Stimulated activated CD4-positive, alpha-beta T cell treated with anti-CD3 and anti-CD28 coated beads, Interleukin-2, amount 100 ng/mL, for 24 hours (primary cell): ENCODE results near the gene ZBTB12.
"Not testable (repeated sequence)": the region's sequence is repeated elsewhere in the genome, so short reads cannot be mapped to it uniquely, and the experiment has no call there.

Experiments used
- DNase-seq, 2 donors: peaks; one replicate each; pipeline ENCODE4 v3.0.0-alpha.2; 2020

ZBTB12 gene

DNA sequence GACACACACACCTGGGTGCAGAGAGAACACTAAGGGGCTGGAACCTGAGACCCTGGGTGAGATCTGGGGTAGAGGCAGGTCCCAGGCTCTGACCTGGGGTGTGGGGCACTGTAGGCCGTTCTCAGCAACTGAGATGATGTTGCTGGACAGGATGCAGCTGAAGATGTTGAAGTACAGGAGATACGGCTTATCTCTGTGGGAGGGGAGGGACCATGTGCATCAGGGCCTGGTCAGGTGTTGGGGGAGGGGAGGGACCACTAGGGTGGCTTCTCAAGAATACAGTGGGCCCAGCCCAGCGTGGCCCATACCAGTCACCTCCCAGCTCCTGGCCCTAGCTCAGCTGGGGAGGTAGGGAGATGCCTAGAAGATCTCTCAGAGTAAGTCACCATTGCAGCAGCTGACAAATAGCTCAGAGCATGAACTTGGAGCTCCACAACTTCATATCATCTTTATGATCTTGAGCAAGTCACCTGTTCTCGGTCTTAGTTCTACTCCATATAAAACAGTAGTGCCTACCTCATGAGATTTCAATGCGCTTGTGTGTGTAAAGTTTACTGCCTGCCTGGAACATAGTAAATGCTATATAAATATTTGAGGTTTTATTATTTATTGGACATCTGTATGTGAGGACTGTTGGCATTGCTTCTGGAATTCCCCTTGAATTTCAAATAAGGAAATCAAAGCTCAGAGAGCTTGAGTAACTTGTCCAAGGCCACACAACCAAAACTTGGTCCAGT lies 26.9 kb downstream of the ZBTB12 start:
- no peak for DNase-seq

DNA sequence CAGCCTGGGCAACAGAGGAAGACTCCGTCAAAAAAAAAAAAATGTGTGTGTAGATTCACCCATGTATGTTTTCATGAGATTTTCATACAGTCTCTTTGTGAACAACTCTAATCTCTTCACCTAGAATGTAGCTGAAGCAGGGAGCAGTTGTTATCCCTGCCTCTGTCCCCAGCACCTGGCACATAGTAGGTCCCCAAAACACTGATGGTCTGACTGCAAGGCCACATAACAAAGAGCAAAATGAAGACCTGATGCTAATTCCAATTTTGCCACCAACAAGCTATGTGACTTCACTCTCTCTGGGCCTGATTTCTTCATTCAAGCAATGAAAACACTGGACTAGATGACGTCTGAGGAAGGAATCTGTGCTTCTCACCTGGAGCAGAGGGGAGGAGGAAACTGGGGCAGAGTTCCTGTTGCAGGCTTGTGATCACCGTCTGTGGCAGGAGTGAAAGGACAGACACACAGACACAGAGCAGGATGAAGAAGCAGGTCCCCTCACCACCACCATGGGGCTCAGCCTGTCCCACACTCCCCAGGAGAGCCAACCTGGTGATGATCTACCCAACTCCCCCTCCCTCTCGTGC lies 27.7 kb downstream of the ZBTB12 start:
- DNase-seq: no peak

- no peak for DNase-seq
These were observed 30.7 kb downstream of the ZBTB12 start for GRCh38 chr6:31871046-31871659.

DNA sequence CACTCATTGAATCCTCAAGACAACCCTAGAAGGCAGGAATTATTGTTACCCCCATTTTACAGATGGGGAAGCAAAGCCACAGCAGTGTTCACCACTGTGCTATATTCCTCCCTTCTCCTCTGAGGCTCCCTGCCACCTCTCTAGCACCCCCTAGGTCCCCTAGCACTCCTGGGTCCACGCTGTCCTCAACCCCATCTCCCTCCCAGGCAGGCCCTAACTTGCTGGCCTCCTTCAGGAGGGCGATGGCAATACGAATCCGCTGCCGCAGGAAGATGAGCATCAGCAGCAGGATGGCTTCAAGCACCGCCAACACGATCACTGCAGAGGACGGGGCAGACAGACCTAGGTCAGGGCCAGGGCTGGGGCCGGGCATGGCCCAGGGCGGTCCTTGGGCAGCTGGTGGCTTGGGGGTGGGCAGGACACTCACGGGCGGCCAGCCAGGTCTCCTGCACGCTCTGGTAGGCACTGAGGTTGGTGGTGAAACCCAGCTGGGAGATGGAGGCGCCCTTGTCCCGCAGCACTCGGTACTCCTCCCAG lies 31.4 kb downstream of the ZBTB12 start:
- DNase-seq: no peak

- no peak for DNase-seq
These were observed 32.5 kb downstream of the ZBTB12 start for GRCh38 chr6:31869343-31869742.

- not testable (repeated sequence) for DNase-seq
These were observed 33.3 kb downstream of the ZBTB12 start for GRCh38 chr6:31868658-31868971.

DNA sequence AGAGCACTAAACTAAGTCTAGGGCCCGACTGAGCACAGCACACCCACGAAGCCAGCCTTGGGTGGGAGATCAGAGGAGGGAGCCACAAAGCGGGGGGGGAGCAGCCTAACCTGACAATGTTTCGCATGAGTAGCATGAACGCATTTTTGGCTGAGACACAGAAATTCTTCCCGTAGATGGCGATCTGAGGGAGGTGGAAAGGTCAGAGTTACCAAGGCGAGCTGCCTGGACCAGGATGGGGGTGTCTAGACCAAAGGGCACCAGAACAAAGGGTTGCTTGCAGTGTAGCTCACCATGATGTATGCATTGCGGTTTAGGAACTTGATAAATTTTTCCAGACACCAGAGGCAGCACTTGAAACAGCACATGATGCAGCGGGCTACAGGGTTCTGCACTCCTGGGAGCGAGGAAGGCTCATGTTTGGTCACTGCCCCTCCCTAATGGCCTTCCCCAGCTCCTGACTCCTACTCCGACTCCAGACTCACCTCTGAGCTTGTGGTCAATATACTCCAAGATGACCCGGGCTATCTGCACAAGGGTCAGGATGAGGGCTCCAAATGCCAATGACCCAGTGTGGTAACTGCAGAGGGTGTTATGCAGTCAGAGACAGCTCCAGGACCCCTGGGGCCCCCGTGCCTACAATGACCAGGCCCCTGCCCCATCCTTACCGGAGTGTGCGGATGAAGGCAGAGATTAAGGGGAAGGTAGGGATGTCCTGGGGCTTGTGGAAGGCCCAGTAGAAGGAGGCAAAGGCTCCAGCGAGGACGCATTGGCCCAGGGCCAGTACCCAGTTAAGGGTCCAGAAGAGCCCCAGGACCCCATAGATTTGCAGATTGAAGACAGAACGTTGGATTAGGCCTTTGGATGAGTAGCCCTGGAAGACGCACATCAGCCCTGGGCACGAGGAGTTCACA lies 36.4 kb downstream of the ZBTB12 start:
- no peak for DNase-seq

DNA sequence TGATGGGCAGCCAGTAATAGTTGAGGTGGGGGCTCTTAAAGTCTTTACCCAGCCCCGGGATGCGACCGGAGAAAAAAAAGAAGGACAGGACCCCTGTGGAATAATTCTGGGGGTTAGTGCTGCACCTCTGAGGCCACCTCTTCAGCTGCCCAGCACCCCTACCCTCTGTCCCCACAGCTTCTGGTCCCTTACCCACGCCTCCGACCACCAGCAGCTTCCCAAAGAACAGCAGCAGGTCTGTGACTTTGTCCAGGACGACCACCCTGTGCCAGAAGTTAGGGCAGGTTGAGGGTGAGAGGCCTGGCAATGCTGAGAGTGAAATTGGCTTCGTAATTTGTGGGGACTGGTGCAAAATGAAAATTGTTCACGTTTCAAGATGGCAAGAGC lies 37.1 kb downstream of the ZBTB12 start:
- DNase-seq: no peak

DNA sequence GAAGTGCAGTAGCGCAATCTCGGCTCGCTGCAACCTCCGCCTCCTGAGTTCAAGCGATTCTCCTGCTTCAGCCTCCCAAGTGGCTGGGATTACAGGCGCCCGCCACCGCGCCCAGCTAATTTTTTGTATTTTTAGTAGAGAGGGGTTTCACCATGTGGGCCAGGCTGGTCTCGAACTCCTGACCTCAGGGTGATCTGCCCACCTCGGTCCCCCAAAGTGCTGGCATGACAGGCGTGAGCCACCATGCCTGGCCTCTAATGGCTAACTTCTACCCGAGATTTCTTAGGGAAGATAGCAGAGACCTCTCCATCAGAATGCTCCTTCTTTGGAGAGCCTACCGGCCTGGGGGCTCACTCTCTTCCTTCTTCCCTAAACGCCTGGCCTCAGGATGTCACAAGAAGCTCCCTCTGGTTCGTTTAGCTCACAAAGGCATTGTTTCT lies 37.7 kb downstream of the ZBTB12 start:
- DNase-seq: peak in 1 of 2 donors; percentile 40

DNA sequence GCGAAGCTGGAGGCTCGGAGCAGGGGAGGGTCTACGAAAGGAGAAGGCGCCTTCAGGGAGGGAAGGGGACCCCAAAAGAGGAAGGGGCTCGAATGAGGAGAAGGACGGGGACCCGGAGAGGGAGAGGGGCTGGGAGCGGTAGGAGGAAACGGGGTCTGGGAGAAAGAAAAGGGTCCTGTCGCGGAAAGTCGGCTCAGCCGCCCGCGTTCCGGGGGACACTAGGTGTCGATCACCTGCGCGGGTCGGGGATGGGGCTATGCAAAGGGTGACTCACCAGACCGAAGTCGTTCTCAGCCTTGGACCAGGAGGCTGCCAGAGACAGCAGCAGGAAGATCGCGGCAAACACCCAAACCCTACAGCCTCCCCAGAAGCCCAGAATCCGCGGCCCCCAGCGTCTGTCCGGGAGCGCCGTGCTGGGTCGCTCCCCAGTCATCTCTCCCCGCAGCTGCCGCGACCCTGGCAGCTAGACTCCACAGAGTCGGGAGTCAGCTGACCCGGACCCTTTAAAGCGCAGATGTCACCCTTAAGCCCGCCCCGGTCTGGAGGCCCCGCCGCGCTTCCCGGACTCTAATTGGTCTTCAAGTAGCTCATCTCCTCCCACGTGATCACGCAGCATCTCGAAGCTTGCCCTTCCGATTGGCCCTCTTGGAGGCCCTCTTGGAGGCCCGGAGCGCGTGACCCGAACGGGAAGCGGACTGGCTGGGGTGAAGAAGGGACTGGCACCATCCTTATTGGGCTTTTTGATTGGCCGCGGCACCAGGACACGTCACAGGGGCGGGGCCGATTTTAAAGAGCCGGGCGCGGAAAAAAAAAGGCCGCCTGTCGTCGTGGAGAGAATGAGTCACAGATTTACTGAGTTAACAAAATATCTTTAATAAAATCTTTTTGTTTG lies 39.3 kb downstream of the ZBTB12 start, which contains the start of gene NEU1:
Gene NEU1 (minus strand): TSS at position 478 of the 892 bp plus-strand sequence. CDS start 45 bp downstream, at position 433.
- peak; percentile 98 to 99 for DNase-seq

DNA sequence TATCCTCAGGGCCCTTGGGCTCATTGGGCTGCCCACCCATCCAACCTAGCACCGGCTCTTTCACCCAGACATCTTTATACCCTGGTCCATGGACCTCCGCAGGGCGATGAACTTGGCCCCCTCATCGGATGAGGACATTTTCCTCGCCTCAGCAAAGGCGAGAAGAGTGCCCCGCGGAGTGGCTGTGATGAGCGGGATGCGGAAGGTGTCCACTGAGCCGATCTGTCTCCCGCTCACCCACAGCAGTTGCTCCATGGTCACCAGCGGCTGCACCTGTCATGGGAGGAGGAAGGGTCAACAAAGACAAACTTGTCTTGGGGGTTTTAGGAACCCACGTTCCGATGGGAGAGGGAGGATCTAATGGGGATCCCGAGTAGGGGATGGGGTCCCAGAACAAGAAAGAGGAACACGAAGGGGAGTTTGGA lies 40.0 kb downstream of the ZBTB12 start:
- DNase-seq: no peak

GRCh38 chr6:31861150-31861549 lies 40.7 kb downstream of the ZBTB12 start:
- no peak for DNase-seq

DNA sequence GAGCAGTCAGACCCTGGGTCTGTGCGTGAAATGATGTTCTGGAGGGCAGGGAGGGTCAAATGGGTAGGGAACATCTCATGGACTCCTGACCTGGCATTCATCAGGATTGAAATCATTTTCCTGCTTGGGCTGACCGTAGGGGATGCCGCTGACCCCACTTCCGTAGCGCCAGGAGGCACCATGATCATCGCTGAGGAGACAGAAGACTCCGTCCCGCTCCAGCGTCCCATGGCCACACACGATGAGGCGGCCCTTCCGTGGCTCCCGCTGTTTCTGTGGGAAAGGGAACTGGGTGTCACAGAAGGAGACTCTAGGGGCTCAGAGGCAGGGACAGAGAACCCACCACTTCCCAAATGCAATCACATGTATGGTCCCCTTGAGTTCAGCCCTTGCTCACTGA lies 41.5 kb downstream of the ZBTB12 start:
- no peak for DNase-seq

DNA sequence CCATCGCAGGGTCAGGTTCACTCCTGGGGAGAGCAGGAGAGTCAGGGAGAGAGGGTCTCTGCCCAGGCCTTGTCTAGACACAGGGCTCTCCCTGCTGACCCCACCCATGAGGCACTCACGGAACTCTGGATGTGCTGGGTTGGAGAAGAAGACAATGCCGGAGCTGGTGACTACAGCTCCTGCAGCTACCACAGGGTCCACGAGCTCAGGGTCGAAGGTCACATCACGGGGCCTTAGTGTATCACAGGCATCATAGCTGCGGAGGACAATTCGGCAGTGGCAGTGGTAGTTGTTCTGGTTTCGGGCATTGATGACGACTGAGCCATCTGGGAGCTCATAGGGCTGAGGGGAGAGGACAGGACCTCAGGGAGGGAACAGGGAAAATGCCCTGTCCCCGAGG lies 42.0 kb downstream of the ZBTB12 start:
- no peak for DNase-seq

GRCh38 chr6:31858707-31859106 lies 43.2 kb downstream of the ZBTB12 start:
- DNase-seq: no peak

DNA sequence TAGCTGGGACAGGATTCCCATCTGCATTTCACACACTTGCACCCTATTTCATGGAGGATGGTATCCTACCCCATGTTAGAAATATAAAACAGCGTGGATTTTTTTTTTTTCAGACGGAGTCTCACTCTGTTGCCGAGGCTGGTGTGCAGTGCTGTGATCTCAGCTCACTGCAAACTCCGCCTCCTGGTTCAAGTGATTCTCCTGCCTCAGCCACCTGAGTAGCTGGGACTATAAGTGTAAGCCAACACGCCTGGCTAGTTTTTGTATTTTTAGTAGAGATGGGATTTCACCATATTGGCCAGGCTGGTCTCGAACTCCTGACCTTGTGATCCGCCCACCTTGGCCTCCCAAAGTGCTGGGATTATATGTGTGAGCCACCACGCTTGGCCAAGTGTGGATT lies 44.1 kb downstream of the ZBTB12 start:
- DNase-seq: not testable (repeated sequence)

- DNase-seq: not testable (repeated sequence)
These were observed 49.7 kb downstream of the ZBTB12 start for GRCh38 chr6:31851980-31852718.

DNA sequence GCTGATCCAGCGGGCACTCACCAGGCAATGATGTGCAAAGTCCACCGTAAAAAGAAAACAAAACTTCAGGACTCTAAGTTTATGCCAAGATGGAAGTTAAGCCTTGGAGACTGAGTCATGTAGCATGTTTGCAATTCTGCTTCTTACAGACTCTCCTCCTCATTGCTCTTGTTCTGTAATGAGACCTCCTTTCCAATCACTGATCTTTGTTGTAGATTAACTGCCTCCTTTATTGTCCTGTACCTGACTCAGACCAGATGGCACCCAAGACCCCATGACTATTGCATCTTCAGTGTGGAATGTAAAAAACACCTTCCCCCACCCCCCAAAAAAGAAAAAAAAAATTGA lies 50.4 kb downstream of the ZBTB12 start:
- no peak for DNase-seq

DNA sequence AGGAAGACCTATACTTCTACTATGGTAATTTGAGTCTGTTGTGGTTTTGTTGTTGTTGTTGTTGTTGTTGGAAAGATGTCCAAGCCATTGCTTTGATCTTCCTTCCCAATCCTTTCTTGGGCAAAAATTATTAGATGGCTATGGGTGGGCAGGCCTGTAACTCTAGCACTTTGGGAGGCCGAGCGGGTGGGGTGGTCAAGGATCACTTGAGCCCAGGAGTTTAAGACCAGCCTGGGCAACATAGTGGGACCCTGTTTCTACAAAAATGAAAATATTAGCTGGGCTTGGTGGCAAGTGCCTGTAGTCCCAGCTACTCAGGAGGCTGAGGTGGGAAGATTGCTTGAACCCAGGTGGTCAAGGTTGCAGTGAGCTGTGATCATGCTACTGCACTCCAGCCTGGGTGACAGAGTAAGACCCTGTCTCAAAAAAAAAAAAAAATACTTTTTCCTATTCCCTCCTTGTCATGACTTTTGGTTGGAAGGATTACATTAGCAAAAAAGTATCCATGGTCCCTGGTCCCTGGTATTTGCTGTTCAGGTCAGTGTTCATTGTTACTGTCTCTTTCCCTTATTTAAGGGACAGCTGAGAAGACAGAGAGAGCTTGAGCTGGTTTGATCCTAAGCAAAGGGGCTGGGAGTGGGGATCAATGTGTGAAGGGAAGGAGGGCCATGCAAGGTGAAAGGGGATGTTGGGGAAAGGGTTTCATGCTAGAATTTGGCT lies 51.0 kb downstream of the ZBTB12 start:
- DNase-seq: no peak
